Stimulated activated CD8-positive, alpha-beta memory T cell treated with anti-CD3 and anti-CD28 coated beads, Interleukin-4, amount 100 ng/mL, for 48 hours (primary cell): ENCODE measurements around the gene OSTN.
"Not testable (repeated sequence)": the region's sequence is repeated elsewhere in the genome, so short reads cannot be mapped to it uniquely, and the experiment has no call there.

Experiments used
- DNase-seq: peaks from one replicate; pipeline ENCODE4 v3.0.0-alpha.2; 2020

Gene OSTN

GRCh38 chr3:191235331-191236314 is 36.6 kb downstream of the OSTN start:
- DNase-seq: no peak

GRCh38 chr3:191236646-191237045 is 37.6 kb downstream of the OSTN start:
- DNase-seq: no peak

- no peak for DNase-seq
Measured at GRCh38 chr3:191237047-191237882, 38.2 kb downstream of the OSTN start.

- no peak for DNase-seq
Measured at GRCh38 chr3:191238321-191238817, 39.3 kb downstream of the OSTN start.

GRCh38 chr3:191239407-191240031 is 40.5 kb downstream of the OSTN start:
- no peak for DNase-seq

GRCh38 chr3:191240486-191240885 is 41.4 kb downstream of the OSTN start:
- no peak for DNase-seq

GRCh38 chr3:191244242-191244867 is 45.3 kb downstream of the OSTN start:
- DNase-seq: no peak

- DNase-seq: not testable (repeated sequence)
Measured at GRCh38 chr3:191246034-191246433, 47.0 kb downstream of the OSTN start.

- no peak for DNase-seq
Measured at GRCh38 chr3:191246630-191247029, 47.6 kb downstream of the OSTN start.

GRCh38 chr3:191253089-191253799 is 54.2 kb downstream of the OSTN start:
- DNase-seq: no peak

- no peak for DNase-seq
Measured at GRCh38 chr3:191254098-191254873, 55.2 kb downstream of the OSTN start.

GRCh38 chr3:191255156-191255555 is 56.1 kb downstream of the OSTN start:
- no peak for DNase-seq

- no peak for DNase-seq
Measured at GRCh38 chr3:191256405-191256804, 57.4 kb downstream of the OSTN start.

- DNase-seq: no peak
Measured at GRCh38 chr3:191257286-191257685, 58.2 kb downstream of the OSTN start.

- DNase-seq: no peak
Measured at GRCh38 chr3:191259486-191259885, 60.4 kb downstream of the OSTN start.

- no peak for DNase-seq
Measured at GRCh38 chr3:191260431-191261303, 61.6 kb downstream of the OSTN start.

GRCh38 chr3:191261304-191261638 is 62.2 kb downstream of the OSTN start:
- DNase-seq: no peak

GRCh38 chr3:191262650-191263049 is 63.6 kb downstream of the OSTN start:
- no peak for DNase-seq

GRCh38 chr3:191263365-191263764 is 64.3 kb downstream of the OSTN start:
- no peak for DNase-seq

- DNase-seq: no peak
Measured at GRCh38 chr3:191263850-191264249, 64.8 kb downstream of the OSTN start.
